22Rv1 (cell line): ENCODE data around the gene DAAM1.

ENCODE experiments used
- ZFX ChIP-seq: fragments of 450-650 bp; IDR thresholded peaks from 2 replicates; pipeline ENCODE4 v1.6.1; 2017; ENCODE audit warnings: antibody characterized with exemption, borderline replicate concordance
- TF ChIP-seq, protein P1 (sequence below): fragments of 450-650 bp; IDR thresholded peaks from 2 replicates; pipeline ENCODE4 v1.5.1; 2017; ENCODE audit warnings: mild to moderate bottlenecking

GRCh38 chr14:59282378-59282765, 93.9 kb downstream of the DAAM1 start:
- TF ChIP-seq, protein P1, sequence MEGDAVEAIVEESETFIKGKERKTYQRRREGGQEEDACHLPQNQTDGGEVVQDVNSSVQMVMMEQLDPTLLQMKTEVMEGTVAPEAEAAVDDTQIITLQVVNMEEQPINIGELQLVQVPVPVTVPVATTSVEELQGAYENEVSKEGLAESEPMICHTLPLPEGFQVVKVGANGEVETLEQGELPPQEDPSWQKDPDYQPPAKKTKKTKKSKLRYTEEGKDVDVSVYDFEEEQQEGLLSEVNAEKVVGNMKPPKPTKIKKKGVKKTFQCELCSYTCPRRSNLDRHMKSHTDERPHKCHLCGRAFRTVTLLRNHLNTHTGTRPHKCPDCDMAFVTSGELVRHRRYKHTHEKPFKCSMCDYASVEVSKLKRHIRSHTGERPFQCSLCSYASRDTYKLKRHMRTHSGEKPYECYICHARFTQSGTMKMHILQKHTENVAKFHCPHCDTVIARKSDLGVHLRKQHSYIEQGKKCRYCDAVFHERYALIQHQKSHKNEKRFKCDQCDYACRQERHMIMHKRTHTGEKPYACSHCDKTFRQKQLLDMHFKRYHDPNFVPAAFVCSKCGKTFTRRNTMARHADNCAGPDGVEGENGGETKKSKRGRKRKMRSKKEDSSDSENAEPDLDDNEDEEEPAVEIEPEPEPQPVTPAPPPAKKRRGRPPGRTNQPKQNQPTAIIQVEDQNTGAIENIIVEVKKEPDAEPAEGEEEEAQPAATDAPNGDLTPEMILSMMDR: no peak
- no peak for TF ChIP-seq ZFX
